Measurements from ENCODE around the gene SDK1. TPM values are rescaled to one million over a fixed set of nuclear protein-coding genes. Genes with fewer than 3 reads are reported as not detected.

Gene SDK1
- total RNA-seq, 1 donor from 2014 or later: 0.16 TPM

DNA sequence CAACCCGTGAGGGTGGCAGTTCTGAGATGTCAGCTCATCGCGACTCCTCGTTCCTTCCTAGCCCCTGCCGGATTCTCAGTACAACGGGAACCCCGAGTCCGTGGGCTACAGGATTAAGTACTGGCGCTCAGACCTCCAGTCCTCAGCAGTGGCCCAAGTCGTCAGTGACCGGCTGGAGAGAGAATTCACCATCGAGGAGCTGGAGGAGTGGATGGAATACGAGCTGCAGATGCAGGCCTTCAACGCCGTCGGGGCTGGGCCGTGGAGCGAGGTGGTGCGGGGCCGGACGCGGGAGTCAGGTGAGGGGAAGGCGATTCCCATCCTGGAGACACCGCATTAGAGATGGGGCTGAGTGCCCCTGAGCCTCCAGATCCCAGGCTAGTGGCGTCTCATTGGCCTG, 812.9 kb downstream of the SDK1 start:
- intact Hi-C loops (cut with micrococcal nuclease): no loop called here
- DNase-seq: no peak
- H3K36me3 Mint-ChIP-seq (ENCODE audit: low read depth): no peaks in the 10 kb centered on the region
- H3K4me1 Mint-ChIP-seq: no peaks in the 10 kb centered on the region
- H3K27ac Mint-ChIP-seq: no peak overlapping the region
- H3K9me3 Mint-ChIP-seq: peaks cover 10% of the 10 kb centered on the region
- no peaks in the 10 kb centered on the region for H3K27me3 Mint-ChIP-seq
- H3K4me3 Mint-ChIP-seq: no peak overlapping the region

GRCh38 chr7:4115442-4115841, 814.4 kb downstream of the SDK1 start:
- Mint-ChIP-seq H3K4me1 (no peaks in the 10 kb centered on the region), H3K4me3 (no peak overlapping the region), H3K27me3 (no peaks in the 10 kb centered on the region), H3K27ac (peak overlapping the region; percentile 0), H3K9me3 (peaks cover 13% of the 10 kb centered on the region), H3K36me3 (ENCODE audit: low read depth) (no peaks in the 10 kb centered on the region)
- no peak for DNase-seq
- intact Hi-C loops (cut with micrococcal nuclease): no loop called here

DNA sequence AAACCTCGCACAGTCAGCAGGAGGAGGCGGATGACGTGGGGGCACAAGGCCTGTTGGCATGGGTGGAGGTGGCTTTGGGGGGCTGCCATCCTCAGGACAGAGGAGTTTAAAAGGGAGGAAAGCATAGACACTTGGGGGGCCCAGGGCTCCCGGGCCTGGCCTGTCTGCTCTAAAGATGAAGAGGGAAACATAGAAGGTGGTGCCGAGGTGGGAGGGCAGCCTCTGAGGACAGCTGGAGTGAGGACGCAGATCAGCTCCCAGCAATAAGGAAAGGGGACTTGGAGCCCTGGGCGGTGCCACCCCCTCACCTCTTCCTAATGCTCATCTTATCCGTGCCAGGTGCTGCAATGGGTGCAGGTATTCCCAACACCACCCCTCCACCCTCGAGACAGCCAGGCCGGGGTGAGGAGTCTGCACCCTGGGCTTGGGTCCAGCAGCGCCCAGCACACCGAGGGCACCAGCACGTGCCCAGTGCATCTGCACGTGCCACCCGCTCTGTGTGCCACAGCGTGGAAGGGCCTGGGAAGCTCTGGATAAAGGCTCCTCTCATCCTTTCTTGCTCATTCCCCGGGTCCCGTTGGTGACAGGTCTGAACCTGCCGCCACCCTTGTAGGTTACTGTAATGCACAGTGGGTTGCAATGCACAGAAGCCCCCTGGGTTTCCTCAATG, 815.0 kb downstream of the SDK1 start:
- H3K4me1 Mint-ChIP-seq: no peaks in the 10 kb centered on the region
- no peaks in the 10 kb centered on the region for H3K27me3 Mint-ChIP-seq
- peaks cover 13% of the 10 kb centered on the region for H3K9me3 Mint-ChIP-seq
- no peak overlapping the region for H3K4me3 Mint-ChIP-seq
- intact Hi-C loops (cut with micrococcal nuclease): no loop called here
- H3K36me3 Mint-ChIP-seq (ENCODE audit: low read depth): no peaks in the 10 kb centered on the region
- DNase-seq: no peak
- no peak overlapping the region for H3K27ac Mint-ChIP-seq

DNA sequence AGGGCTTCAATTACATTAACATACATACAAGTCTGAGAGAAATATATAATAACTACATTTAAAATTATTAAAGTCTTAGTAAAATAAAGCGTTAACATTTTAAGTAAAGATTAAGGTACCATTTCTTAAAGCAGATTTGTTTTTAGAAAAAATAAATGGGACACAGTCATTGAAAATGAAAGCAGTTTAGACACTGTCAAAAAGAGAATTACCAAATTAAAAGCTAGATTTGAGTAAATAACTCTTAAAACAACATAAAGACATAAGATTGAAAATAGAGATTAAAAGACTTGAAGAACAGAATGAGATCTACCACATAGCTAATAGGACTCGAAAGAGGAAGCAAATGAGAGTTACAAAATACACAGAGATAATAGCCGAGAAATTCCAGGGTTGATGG, 818.8 kb downstream of the SDK1 start:
- Mint-ChIP-seq H3K4me3 (no peak overlapping the region), H3K27ac (no peak overlapping the region), H3K27me3 (no peaks in the 10 kb centered on the region), H3K36me3 (ENCODE audit: low read depth) (no peaks in the 10 kb centered on the region), H3K4me1 (no peaks in the 10 kb centered on the region), H3K9me3 (peaks cover 31% of the 10 kb centered on the region)
- no peak for DNase-seq
- intact Hi-C loops (cut with micrococcal nuclease): no loop called here

- H3K36me3 Mint-ChIP-seq (ENCODE audit: low read depth): no peaks in the 10 kb centered on the region
- no peaks in the 10 kb centered on the region for H3K27me3 Mint-ChIP-seq
- DNase-seq: no peak
- H3K9me3 Mint-ChIP-seq: peaks cover 31% of the 10 kb centered on the region
- H3K27ac Mint-ChIP-seq: no peak overlapping the region
- no peaks in the 10 kb centered on the region for H3K4me1 Mint-ChIP-seq
- intact Hi-C loops (cut with micrococcal nuclease): no loop called here
- H3K4me3 Mint-ChIP-seq: no peak overlapping the region
These were observed 822.3 kb downstream of the SDK1 start for GRCh38 chr7:4123346-4123745.

- H3K4me1 Mint-ChIP-seq: no peaks in the 10 kb centered on the region
These were observed 822.8 kb downstream of the SDK1 start for GRCh38 chr7:4123823-4124222.

DNA sequence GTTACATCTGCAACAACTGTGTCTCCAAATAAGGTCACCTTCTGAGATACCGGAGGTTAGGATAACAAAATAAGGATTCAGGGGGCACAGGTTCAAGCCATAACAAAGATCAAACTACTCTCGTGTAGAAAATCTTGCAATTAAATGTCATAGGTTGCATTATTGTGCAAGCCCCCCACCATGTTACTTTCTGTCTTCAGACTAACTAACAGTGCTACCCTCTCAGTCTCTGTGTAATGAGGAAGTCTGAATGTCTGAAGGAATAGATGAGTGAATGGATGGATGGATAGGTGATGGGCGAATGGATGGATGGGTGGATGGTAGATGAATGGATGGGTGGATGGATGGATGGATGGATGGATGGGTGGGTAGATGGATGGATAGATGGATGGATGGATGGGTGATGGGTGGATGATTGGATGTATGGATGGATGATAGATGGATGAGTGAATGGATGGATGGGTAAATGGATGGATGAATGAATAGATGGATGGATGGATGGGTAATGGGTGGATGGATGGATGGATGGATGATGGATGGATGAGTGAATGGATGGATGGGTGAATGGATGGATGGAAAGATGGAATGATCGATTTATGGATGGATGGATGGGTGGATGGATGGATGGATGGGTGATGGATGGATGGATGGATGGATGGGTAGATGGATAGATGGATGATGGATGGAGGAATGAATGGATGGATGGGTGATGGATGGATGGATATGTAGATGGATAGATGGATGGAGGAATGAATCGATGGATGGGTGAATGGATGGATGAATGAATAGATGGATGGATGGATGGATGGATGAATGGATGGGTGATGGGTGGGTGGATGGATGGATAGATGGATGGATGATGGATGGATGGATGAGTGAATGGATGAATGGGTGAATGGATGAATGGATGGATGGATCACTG, 823.8 kb downstream of the SDK1 start:
- no peaks in the 10 kb centered on the region for H3K4me1 Mint-ChIP-seq
- no peak overlapping the region for H3K27ac Mint-ChIP-seq
- DNase-seq: no peak
- no peaks in the 10 kb centered on the region for H3K27me3 Mint-ChIP-seq
- H3K9me3 Mint-ChIP-seq: peaks cover 28% of the 10 kb centered on the region
- H3K4me3 Mint-ChIP-seq: no peak overlapping the region
- no peaks in the 10 kb centered on the region for H3K36me3 Mint-ChIP-seq (ENCODE audit: low read depth)
- intact Hi-C loops (cut with micrococcal nuclease): no loop called here

More at GRCh38 chr7:4123823-4124222, 822.8 kb downstream of the SDK1 start:
- no peak overlapping the region for H3K4me3 Mint-ChIP-seq
- no peaks in the 10 kb centered on the region for H3K36me3 Mint-ChIP-seq (ENCODE audit: low read depth)
- no peak overlapping the region for H3K27ac Mint-ChIP-seq
- intact Hi-C loops (cut with micrococcal nuclease): no loop called here
- H3K27me3 Mint-ChIP-seq: no peaks in the 10 kb centered on the region
- H3K9me3 Mint-ChIP-seq: peaks cover 28% of the 10 kb centered on the region
- no peak for DNase-seq

- intact Hi-C loops (cut with micrococcal nuclease): no loop called here
- Mint-ChIP-seq H3K4me3 (no peak overlapping the region), H3K4me1 (no peaks in the 10 kb centered on the region)
These were observed 827.0 kb downstream of the SDK1 start for GRCh38 chr7:4127909-4128560.

DNA sequence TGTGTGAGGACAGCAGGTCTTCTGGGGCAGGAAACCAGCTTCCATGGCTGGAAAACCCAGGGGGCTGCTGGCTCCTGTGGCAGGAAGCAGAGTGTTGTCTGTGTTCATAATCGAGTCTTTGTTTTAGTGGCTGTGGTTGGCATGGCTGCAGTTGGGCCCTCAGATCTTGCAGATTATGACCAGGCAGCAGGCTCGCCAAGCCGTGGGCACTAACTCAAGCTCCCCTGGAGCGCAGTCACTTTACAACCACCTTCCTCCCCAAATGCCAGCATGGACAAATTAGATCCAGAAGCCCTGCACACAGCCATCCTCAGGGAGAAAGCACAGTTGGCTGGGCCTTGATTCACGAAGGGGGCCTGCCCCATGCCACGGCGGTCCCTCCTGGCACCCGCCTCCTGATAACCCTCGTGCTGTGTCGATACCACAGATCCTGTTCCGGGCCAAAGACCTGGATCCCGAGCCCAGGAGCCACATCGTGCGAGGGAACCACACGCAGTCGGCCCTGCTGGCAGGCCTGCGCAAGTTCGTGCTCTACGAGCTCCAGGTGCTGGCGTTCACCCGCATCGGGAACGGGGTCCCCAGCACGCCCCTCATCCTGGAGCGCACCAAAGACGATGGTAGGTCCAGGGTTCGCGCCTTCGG, 828.5 kb downstream of the SDK1 start:
- Mint-ChIP-seq H3K4me1 (no peaks in the 10 kb centered on the region), H3K4me3 (no peak overlapping the region), H3K36me3 (ENCODE audit: low read depth) (no peaks in the 10 kb centered on the region), H3K27ac (no peak overlapping the region), H3K27me3 (no peaks in the 10 kb centered on the region), H3K9me3 (peaks cover 9% of the 10 kb centered on the region)
- intact Hi-C loops (cut with micrococcal nuclease): no loop called here
- DNase-seq: no peak

More at GRCh38 chr7:4127909-4128560, 827.0 kb downstream of the SDK1 start:
- Mint-ChIP-seq H3K36me3 (ENCODE audit: low read depth) (no peaks in the 10 kb centered on the region), H3K9me3 (peaks cover 13% of the 10 kb centered on the region), H3K27ac (no peak overlapping the region), H3K27me3 (no peaks in the 10 kb centered on the region)
- DNase-seq: no peak

GRCh38 chr7:4131063-4131462, 830.0 kb downstream of the SDK1 start:
- Mint-ChIP-seq H3K4me3 (no peak overlapping the region), H3K9me3 (no peaks in the 10 kb centered on the region), H3K36me3 (ENCODE audit: low read depth) (no peaks in the 10 kb centered on the region), H3K4me1 (no peaks in the 10 kb centered on the region), H3K27ac (no peak overlapping the region), H3K27me3 (no peaks in the 10 kb centered on the region)
- intact Hi-C loops (cut with micrococcal nuclease): no loop called here
- DNase-seq: no peak

- no peaks in the 10 kb centered on the region for H3K27me3 Mint-ChIP-seq
- H3K36me3 Mint-ChIP-seq (ENCODE audit: low read depth): no peaks in the 10 kb centered on the region
- no peak overlapping the region for H3K4me3 Mint-ChIP-seq
- no peak for DNase-seq
- H3K9me3 Mint-ChIP-seq: no peaks in the 10 kb centered on the region
- H3K4me1 Mint-ChIP-seq: no peaks in the 10 kb centered on the region
- no peak overlapping the region for H3K27ac Mint-ChIP-seq
- intact Hi-C loops (cut with micrococcal nuclease): no loop called here
These were observed 831.2 kb downstream of the SDK1 start for GRCh38 chr7:4132221-4132620.

DNA sequence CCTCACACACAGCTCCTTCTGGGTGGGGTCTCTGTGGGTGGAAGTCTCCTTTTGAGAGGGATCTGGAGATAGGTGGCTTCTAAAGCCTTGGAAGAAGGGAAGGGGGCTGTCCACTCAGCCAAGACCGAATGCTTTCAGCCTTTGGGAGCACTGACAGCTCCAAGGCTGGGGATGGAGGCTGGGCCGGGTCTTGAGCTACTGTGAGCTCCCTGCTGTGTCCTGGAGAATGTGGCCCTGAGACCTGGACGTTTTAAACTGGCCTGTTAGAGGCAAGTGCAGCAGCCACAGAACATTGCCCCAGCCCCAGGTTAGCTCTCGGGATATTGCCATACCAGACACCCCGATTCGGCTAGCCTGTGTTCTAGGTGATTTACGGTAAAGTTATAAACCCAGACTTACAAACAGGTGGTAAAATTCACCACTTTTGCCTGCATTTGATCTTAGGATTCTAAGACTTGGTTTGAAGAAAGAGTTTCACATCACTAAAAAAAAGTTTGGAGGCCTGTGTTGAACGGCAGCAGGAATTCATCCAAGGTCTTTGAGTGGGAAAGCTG, 832.5 kb downstream of the SDK1 start:
- Mint-ChIP-seq H3K27me3 (no peaks in the 10 kb centered on the region), H3K36me3 (ENCODE audit: low read depth) (no peaks in the 10 kb centered on the region), H3K4me3 (no peak overlapping the region), H3K27ac (no peak overlapping the region), H3K9me3 (no peaks in the 10 kb centered on the region), H3K4me1 (no peaks in the 10 kb centered on the region)
- no peak for DNase-seq
- intact Hi-C loops (cut with micrococcal nuclease): no loop called here

- Mint-ChIP-seq H3K36me3 (ENCODE audit: low read depth) (no peaks in the 10 kb centered on the region), H3K4me1 (no peaks in the 10 kb centered on the region), H3K9me3 (no peaks in the 10 kb centered on the region), H3K4me3 (no peak overlapping the region), H3K27me3 (no peaks in the 10 kb centered on the region), H3K27ac (no peak overlapping the region)
- intact Hi-C loops (cut with micrococcal nuclease): no loop called here
- no peak for DNase-seq
These were observed 833.2 kb downstream of the SDK1 start for GRCh38 chr7:4134204-4134603.

Data from activated CD4-positive, alpha-beta T cell treated with anti-CD3 and anti-CD28 coated beads, Interleukin-2, amount 10 ng/mL, durations not matched to agents 24 days and 14 days (primary cell).